OCI-LY1 (cell line): ENCODE measurements around the gene ADGRV1.

Source experiments
- EZH2 ChIP-seq: fragments of 200-600 bp; sonication (generic), shearing (Covaris generic); IDR thresholded peaks from 2 replicates; pipeline ENCODE4 v1.8.0; 2017; ENCODE audit warnings: borderline replicate concordance, mixed run types, mild to moderate bottlenecking, antibody characterized with exemption, low read length, moderate library complexity, mixed read lengths
- TF ChIP-seq, protein P1 (sequence below): fragments of 200-600 bp; sonication (generic), shearing (Covaris generic); IDR thresholded peaks from 2 replicates; pipeline ENCODE4 v1.5.1; 2017; ENCODE audit warnings: mild to moderate bottlenecking, antibody characterized with exemption, low read length, moderate library complexity, mixed read lengths

DNA sequence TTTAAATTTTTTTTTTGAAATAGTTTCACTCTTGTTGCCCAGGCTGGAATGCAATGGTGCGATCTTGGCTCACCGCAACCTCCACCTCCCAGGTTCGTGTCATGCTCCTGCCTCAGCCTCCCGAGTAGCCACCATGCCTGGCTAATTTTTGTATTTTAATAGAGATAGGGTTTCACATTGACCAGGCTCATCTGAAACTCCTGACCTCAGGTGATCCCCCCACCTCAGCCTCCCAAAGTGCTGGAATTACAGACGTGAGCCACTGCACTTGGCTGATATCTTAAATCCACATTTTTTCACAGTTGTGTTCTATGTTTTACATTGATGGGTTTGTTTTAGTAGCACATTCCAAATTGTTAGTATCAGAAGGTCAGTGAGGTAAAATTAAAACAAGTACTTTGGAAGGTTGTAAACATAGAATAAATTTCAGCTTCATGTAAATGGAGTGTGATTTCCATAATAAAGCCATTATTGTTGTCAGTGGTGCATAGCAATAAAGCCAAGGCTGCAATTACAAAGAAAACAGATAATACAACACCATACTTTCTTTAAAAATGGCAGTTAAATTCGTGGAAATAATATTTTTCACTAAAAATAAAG is 537.3 kb downstream of the ADGRV1 start:
- TF ChIP-seq, protein P1, sequence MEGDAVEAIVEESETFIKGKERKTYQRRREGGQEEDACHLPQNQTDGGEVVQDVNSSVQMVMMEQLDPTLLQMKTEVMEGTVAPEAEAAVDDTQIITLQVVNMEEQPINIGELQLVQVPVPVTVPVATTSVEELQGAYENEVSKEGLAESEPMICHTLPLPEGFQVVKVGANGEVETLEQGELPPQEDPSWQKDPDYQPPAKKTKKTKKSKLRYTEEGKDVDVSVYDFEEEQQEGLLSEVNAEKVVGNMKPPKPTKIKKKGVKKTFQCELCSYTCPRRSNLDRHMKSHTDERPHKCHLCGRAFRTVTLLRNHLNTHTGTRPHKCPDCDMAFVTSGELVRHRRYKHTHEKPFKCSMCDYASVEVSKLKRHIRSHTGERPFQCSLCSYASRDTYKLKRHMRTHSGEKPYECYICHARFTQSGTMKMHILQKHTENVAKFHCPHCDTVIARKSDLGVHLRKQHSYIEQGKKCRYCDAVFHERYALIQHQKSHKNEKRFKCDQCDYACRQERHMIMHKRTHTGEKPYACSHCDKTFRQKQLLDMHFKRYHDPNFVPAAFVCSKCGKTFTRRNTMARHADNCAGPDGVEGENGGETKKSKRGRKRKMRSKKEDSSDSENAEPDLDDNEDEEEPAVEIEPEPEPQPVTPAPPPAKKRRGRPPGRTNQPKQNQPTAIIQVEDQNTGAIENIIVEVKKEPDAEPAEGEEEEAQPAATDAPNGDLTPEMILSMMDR, result no peak
- no peak for TF ChIP-seq EZH2
